ENCODE measurements around the gene PAPPA.

The PAPPA gene

DNA sequence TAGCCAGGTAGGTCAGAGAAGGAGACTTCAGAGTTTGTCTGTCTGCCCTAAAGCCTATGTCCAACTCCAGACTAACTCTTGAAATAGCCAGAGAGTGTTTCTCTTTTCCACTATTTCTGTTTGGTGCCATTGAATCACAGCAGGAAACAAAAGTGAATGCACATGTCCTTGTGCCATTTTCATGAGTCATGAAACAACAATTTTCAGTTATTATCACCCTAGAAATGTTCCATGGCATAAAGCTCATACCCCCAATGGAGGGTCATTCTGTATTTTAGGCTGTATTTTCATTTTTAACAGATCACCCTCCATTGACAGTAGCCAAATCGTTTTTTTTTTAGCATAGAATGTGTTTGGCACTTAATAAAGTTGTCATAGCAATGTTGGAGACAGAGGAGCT lies 124.7 kb downstream of the PAPPA start:
- no peak overlapping the region for H3K27ac ChIP-seq
- no peak for TF ChIP-seq ZFX (IDR thresholded peaks at IDR 0.05)
- TF ChIP-seq, protein P1, sequence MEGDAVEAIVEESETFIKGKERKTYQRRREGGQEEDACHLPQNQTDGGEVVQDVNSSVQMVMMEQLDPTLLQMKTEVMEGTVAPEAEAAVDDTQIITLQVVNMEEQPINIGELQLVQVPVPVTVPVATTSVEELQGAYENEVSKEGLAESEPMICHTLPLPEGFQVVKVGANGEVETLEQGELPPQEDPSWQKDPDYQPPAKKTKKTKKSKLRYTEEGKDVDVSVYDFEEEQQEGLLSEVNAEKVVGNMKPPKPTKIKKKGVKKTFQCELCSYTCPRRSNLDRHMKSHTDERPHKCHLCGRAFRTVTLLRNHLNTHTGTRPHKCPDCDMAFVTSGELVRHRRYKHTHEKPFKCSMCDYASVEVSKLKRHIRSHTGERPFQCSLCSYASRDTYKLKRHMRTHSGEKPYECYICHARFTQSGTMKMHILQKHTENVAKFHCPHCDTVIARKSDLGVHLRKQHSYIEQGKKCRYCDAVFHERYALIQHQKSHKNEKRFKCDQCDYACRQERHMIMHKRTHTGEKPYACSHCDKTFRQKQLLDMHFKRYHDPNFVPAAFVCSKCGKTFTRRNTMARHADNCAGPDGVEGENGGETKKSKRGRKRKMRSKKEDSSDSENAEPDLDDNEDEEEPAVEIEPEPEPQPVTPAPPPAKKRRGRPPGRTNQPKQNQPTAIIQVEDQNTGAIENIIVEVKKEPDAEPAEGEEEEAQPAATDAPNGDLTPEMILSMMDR (conservative IDR thresholded peaks at IDR 0.05) = no peak

DNA sequence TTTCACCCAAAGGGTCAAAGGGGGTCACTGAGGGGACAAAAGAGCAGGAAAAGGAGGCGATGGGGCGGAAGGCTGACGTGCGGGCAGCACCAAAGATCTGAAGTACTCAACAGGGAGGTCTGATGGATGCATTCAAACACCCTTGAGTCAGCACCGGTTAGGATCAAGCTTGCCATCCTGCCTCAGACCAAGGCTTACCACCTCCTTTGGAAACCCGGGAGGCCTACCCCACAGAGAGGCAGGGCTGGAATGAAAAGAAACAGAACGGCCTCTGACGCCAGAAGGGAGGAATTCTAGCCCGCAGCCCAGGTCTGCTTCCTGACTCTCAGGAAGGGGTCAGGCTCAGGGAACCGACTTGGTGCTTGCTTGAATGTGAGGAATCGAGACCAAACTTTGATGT lies 125.6 kb downstream of the PAPPA start:
- TF ChIP-seq ZFX (IDR thresholded peaks at IDR 0.05) = no peak
- TF ChIP-seq, protein P1 (conservative IDR thresholded peaks at IDR 0.05) = no peak
- H3K27ac ChIP-seq = no peak overlapping the region

DNA sequence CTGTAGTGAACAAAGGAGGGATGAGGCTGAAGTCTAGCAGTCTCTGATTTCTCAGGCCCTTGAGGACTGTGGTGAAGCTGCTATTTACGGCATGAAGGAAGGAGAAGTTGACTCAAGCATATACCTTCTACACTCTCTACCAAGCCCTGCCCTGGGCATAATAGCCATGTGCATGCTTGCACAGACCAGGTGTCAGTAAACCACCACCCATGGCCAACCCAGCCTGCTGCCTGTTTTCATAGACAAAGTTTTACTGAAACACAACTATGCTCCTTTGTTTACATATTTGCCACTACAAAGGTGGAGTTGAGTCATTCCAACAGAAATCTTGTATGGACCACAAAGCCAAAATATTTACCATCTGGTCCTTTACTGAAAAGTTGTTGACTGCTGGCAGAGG lies 126.9 kb downstream of the PAPPA start:
- H3K27ac ChIP-seq = no peak overlapping the region
- no peak for TF ChIP-seq ZFX (IDR thresholded peaks at IDR 0.05)
- TF ChIP-seq, protein P1 (conservative IDR thresholded peaks at IDR 0.05) = no peak

DNA sequence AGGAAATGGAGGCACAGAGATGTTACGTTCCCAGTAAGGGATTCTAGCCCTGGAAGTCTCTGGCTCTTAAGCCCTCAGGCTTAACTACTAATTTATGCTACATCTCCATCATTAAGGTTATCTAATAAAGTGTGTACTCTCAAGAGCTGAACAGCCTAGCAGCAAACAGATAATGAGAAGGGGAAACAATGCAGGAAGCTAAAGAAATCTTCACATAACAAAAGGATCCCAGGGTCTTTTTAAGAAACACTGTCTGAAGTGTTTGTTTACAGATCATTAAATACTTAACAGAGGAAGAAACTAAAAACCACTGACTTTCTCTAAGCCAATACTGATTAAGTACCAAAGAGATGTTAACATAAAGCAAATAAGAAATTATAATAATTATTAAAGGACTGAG lies 129.0 kb downstream of the PAPPA start:
- H3K27ac ChIP-seq = no peak overlapping the region
- TF ChIP-seq, protein P1 (conservative IDR thresholded peaks at IDR 0.05) = no peak
- TF ChIP-seq ZFX (IDR thresholded peaks at IDR 0.05) = no peak

DNA sequence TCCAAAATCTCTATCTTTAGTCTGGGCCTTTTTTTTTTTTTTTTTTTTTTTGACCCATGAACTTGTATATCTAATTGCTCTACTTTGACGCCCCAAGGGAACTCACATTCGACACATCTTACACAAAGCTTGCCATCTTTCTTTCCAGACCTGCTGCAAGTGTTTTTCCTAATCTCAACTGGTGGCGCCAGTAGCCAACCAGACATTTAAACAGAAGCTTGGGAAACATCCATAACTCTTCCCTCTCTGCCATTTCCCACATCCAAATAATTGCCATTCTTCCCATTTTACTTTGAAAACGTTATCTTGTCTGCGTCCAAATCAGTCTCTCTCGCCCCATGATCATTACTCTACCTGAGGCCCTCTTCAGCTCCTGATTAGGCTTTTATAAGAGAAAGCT lies 130.9 kb downstream of the PAPPA start:
- no peak for TF ChIP-seq ZFX (IDR thresholded peaks at IDR 0.05)
- TF ChIP-seq, protein P1 (conservative IDR thresholded peaks at IDR 0.05) = no peak
- H3K27ac ChIP-seq = no peak overlapping the region

DNA sequence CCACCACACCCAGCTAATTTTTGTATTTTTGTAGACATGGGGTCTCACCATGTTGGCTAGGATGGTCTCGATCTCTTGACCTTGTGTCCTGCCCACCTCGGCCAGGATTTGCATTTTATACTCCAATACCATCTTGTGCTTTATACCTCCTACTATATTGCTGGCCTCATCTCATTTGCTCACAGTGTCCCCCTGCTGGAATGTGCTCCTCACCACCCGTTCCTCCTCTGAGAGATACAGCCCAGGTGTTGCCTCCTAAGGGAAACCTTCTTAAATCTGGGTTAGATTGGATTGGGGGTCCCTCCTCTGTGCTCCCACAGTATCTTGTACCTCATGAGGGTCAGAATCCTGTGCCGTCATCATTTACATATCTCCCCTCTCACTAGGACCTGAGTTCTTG lies 131.7 kb downstream of the PAPPA start:
- H3K27ac ChIP-seq = no peak overlapping the region
- TF ChIP-seq ZFX (IDR thresholded peaks at IDR 0.05) = no peak
- TF ChIP-seq, protein P1 (conservative IDR thresholded peaks at IDR 0.05) = no peak; the same call in 1 of the 2 replicates

DNA sequence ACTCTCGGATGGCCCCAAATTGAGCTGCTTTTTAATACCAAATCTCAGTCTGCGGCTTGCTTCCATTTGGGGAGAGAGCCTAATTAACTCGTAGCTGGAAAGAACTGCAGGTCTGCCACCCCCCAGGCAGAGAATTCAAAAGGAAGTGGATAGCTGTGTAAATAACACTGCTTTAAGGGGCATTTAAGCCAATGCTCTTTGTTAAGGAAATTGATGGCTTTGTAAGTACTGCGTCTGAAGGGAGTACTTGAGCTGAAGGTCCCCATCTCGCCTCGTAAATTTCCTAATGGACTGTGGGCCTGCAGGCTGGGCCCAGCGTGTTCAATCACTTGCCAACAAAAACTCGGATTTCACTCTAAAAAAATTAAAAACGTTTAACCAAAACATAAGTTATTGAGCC lies 132.7 kb downstream of the PAPPA start:
- TF ChIP-seq, protein P1 (conservative IDR thresholded peaks at IDR 0.05) = no peak
- no peak for TF ChIP-seq ZFX (IDR thresholded peaks at IDR 0.05)

More for the DNA sequence above, 132.7 kb downstream of the PAPPA start:
- no peak overlapping the region for H3K27ac ChIP-seq
